NCI-H510A treated with DMSO at 0.1 percent for 48 hours (cell line): Measurements from ENCODE around the gene DDX54.

Experiments
- DNase-seq: peaks from one replicate; lab custom pipeline; 2025; lab: John Stamatoyannopoulos, UW

DDX54 gene

DNA sequence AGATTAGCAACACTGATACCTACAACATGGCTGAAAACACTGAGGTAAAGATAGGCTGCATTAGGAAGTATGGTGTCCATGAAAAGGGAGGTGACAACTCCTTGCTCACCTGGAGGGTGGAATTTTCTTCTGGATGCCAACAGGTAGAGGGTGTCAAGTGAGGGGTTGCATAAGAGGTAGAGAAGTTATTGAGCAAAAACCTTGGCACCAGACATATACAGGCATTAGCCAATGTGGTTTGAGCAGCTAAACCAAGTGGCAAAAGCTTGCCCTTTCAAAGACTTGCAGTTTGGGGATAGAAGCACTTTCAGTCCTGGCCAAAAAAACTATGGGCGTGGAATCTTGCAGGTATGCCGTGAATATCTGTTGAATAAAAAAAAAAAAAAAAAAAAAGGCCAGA lies 4.1 kb upstream of the DDX54 start:
- no peak for DNase-seq

DNA sequence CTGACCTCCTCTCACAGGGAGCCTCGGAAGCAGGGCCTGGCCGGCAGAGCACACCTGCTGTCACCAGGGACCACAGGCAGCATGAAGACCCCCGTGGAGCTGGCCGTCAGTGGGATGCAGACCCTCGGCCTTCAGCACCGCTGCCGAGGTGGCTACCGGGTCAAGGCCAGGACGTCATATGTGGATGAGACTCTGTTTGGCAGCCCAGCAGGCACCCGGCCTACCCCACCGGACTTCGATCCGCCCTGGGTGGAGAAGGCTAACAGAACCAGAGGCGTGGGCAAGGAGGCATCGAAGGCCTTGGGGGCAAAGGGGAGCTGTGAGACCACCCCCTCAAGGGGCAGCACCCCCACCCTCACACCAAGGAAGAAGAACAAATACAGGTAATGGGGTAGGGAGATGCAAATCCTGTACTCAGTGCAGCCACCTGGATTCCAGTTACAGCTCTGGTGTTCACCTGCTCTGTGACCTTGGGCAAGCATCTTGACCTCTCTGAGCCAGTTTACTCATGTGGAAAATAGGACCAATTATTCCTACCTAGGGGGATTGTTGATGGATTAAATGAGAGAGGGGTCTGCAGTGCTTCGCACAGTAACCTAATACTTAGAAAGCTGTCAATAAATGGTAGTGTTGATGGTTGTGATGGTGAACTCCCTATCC lies 1.5 kb upstream of the DDX54 start:
- DNase-seq: no peak

DNA sequence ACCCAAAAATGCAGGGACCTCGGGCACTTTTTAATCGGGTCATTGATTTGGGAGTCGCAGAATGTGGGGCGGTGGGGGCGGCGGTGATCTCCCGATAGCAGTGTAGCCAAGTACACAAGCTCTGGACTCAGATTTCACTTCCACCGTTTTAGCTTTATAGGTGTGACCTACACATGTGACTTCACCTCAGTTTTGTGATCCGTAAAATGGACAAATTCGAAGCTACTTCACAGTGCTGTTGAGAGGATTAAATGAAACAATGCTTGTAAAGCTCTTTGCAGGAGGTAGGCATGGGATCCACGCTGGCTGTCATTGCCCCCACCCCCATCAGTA lies 721 bp upstream of the DDX54 start:
- peak; percentile 23 for DNase-seq

DNA sequence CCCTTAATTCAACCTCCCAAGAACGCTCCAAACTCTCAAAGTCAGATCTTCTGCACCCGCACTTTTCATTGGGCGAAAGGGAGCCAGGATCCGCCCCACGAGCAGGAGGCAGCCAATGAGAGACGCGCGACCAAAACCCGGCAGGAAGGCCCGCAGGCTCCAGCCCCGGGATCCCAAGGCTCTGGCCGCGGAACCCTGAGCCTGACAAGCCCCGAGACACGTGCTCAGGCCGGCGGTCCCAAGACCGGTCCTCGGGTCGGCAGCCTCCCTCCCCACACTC lies 438 bp downstream of the DDX54 start:
- peak; percentile 94 for DNase-seq

DNA sequence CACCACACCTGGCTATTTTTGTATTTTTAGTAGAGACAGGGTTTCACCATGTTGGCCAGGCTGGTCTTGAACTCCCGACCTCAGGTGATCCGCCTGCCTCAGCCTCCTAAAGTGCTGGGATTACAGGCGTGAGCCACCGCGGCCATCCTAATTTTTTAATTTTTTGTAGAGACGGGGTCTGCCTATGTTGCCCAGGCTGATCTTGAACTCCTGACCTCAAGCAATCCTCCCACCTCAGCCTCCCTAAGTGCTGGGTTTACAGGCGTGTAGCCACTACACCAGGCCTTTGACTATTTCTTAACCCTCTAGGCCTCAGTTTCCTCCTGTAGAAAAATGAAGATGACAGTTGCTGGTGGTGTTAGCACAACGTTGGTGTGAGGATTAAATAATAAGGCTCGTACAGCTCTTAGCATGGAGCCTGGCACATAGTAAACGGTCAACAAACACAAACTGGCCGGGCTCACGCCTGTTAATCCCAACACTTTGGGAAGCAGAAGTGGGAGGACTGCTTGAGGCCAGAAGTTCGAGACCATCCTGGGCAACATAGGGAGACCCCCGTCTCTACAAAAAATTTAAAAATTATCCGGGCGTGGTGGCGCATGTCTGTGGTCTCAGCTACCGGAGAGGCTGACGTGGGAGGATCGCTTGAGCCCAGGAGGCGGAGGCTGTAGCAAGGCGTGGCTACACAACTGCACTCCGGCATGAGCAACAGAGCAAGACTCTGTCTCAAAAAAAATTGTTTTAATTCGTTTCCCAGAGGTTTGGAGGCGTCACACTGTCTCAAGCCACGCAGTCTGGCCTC lies 979 bp downstream of the DDX54 start:
- peak; percentile 94 for DNase-seq

DNA sequence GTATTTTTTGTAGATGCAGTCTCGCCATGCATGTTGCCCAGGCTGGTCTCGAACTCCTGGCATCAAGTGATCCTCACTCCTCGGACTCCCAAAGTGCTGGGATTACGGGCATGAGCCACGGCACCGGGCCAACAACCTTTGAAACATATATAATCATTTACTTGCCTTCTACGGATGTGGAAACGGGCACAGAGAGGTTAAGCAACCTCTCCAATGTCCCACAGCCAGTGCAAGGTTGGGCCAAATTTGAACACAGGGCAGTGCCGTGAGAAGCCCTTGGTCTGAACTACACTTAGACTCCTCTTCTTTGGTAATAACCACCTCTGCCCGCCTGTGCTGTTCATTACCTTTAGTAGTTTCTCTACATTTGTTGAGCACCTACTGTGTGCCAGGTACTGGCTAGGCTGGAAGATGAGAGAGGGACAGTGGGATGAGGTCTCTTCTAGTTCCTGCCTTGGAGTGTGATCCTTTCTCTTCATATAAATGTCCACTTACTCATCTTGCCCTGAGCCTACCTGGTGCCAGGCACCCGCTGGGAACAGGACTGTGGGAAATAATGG lies 2.2 kb downstream of the DDX54 start:
- no peak for DNase-seq

DNA sequence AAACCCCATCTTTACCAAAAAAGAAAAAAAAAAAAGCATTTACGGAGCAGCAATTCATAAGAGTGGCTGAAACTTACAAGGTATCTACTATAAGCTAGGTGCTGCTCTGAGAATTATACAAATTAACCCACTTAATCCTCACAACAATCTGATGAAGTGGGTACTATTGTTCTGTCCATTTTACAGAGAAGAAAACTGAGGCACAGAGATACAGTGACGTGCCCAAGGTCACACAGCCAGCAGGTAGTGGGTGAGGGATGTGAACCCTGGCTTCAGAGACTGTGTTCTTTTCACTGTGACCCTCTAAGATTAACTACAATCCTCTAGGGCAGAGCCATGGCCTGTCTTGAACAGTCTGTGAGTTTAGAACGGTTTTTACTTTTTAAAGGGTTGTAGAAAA lies 3.3 kb downstream of the DDX54 start:
- DNase-seq: no peak

DNA sequence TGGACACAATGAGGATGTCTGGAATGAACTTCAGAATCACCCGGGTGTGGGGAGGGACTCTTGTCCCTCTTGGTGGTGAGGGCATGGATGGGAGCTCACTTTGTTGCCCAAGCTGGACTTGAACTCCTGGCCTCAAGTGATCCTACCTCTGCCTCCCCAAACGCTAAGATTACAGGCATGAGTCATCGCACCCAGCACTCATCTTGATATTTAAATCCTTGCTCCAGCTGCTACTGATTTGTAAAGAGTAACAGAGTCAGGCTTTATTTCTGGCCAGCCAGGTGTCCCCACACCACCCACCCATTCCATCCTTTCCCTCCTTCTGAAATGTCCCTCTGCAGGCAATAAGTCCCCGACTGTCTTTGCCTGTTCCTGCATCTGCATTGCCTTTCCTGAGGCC lies 4.9 kb downstream of the DDX54 start:
- DNase-seq: no peak

DNA sequence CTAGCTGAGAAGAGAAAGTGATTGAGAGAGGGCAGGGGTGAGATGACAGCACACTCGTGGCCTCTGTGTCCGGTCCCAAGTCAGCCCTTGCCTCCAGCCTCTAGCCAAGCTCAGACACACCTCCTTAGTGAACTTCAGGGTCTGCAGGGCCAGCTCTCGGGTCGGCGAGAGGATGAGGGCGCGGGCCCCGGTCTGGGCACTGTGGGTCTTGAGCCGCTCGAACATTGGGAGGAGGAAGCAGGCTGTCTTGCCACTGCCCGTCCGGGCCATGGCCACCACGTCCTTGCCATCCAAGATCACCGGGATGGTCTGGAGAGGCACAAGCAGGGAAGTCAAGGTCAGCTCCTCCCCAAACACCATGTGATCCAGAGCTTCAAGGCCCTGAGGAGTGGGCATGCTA lies 6.3 kb downstream of the DDX54 start:
- DNase-seq: no peak

DNA sequence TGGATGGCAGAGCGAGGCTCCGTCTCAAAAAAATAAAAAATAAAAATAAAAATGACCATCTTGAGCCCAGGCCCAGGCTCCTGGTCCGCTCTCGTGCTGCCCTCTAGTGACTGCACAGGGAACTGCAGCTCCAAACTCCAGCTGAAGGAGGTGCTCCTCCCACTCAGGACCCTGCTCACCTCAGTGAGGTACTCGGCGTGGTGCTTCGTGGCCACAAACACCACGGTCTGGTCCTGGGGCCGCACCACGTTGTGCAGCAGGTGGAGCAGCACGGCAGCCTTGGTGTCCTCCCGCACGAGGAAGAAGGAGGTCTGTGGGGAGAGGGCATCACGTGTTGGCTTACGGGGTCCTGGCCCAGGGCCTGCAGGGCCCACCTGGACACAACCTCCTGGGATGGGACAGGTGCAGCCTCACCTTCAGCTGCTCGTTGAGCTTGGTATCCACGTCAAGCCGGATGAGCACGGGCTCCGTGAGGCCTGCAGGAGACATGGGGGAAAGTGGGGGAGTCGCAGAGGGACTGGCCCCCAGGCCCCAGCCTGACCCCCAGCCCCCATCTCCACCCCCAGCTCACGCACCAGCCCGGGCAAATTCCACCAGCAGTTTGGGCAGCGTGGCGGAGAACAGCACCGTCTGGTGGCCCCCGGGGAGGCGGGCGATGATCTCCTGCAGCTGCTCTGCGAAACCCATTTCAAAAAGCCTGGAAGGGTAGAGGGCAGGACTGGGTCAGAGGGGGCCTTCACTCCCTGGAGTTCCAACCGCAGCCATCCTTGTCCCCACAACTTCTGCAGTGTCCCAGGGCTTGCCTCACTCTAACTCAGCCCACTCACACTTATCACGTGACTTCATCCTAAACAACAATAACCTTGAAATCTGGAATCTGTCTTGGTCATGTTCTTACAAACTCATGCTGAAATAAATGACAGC lies 10.6 kb downstream of the DDX54 start:
- peak; percentile 58 for DNase-seq

DNA sequence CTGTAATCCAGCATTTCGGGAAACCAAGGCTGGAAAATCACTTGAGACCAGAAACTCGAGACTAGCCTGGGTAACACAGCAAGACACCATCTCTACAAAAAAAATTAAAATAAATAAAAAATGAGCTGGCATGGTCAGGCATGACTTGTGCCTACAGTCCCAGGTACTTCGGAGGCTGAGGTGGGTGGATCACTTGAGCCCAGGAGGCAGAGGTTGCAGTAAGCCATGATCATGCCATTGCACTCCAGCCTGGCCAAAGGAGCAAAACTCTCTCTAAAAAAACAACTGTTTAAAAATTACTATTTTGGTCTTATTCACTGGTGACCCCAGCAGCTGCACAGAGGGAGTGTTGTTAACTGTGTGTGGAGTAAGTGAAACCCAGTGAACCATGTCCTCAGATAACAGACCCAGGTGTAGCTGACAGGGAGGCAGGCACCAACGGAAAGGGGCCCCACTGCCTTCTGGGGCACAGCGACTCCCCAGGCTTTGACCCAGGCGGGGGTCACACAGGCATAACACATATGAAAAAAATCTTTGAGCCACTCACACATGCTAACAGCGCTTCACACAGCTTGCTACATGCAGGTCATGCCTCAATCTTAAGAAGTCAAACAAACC lies 12.1 kb downstream of the DDX54 start:
- no peak for DNase-seq

DNA sequence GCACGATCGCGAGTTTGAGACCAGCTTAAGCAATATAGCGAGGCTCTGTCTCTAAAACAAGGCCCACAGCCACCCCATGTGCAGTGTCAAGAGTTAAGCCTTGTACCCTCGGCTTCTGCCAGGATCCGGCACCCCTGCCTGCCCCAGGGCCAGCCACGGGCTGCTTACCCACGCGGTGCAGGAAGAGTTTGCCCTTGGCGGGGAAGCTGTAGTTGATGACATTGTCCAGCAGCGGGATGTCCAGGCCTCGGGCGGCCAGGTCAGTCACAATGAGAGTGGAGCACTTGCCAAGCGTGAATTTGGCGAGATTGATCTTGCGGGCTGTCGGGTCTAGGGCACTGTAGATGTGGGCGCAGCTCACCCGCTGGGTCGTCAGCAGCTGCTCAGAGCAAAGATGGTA lies 13.1 kb downstream of the DDX54 start:
- DNase-seq: no peak

DNA sequence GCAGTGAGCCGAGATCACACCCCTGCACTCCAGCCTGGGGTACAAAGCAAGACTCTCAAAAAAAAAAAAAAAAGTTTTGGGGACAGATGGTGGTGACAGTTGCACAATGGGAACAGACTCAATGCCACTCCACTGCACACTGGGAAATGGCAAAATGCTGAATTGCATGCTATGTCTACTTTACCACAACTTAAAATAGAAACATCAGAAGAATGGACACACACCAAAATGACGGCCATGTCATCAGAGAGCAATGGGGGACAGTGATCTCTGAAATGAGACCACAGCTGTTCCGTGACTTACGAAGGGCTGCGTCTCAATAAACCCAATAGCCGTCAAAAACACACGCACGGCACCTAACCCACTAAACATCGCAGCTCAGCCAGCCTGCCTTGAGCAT lies 13.7 kb downstream of the DDX54 start:
- DNase-seq: no peak

DNA sequence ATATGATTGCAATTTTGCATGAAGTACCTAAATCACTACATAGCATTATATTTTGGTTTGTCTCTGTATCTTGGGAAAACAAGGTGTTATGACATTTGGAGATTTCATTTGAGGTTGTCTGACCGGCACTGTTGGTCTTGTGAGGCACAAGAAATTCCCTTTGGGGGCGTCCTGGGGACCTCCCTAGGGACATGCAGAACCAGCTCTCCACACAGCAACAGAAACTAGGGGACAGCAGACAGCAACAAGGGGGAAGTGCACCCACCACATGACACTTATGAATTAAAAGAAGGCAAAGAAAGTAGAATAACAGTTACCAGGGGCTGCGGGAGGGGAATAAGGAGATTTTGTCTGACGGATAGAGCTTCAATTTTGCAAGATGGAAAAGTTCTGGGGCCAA lies 14.4 kb downstream of the DDX54 start:
- DNase-seq: no peak

DNA sequence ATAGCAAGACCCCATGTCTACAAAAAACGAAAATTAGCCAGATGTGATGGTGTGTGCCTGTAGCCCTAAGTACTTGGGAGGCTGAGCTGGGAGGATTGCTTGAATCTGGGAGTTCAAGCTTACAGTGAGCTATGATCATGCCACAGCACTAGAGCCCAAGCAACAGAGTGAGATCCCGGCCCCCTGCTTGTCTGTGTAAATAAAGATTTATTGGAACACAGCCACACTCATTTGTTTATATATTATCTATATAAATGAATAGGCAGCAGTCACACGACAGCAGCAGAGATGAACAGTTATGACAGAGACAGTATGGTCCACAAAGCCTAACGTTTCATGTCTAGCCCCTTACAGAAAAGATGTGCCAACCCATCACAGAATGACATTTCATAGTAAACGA lies 14.8 kb downstream of the DDX54 start:
- no peak for DNase-seq

DNA sequence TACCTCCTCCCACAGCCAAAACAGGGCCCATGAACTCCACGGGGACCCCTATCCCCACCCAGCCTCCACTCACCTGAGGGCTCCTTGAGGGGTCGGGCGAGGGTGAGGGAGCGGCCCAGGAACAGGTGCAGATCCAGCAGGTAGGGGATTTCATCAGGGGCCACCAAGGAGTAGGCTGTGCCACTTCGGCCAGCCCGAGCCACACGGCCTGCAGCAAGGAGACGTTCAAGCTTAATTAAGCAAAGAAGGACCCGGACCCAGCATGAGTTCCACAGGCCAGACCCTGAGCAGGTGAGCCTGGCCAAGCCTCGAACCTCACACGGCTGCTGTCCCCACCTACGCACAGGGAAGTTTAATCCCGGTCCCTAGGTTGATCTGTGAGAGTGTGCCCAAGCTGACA lies 15.6 kb downstream of the DDX54 start:
- no peak for DNase-seq

DNA sequence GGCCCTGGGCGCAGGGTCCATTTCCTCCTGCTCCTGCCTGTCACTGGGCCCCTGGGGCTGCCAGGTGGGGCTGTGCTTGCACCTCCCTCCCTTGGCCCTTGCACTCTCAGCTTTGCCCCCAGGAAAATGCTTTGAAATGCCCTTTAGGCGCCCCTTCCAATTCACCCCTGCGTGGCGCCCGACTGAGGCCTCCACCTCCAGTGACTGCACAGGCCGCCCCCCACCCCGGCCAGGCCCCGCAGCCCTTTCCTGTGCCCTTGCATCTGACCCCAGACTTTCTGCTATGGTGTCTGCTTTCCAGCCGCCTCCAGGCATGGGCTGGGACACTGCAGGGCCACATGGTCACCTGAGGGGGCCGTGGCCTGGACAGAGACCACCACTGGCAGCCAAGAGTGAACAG lies 17.4 kb downstream of the DDX54 start:
- DNase-seq: no peak

DNA sequence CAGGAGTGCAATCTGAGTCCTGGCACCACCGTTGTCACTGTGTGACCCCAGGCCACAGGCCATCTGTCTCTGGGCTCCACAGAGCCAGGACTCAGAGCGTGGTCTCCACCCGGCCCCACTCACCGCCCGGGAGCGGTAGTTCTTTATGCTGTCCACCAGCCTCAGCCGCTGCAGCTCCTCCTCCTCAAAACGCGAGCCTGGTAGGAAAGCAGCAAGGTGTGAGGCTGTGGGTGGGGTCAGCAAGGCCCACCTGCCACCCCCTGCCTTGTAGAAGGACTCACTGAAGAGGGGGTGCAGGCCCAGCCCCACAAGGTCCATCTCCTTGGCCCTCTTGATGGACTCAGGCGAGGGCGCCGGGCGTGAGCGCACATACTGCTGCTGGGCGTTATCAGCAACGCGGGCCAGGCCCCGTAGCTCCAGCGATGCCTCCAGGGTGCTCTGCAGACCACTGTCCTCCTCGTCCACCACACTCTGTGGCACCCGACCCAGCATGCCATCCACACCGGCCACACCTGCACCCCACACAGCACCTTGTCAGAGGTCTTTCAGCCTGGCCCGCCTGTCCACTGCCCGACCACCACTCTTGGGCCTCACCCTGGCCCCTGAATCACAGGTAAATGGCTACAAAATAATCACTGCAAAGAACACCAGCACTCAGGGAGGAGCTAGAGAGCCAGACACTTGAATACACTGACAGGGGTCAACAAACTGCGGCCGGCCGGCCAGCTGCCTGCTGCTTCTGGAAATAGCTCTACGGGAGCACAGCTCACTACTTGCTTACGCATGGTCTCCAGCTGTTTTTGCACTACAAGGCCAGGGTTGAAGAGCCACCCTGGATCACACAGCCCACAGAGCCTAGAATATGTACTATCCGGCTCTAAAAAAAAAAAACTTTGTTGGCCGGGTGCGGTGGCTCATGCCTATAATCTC lies 19.5 kb downstream of the DDX54 start:
- no peak for DNase-seq

DNA sequence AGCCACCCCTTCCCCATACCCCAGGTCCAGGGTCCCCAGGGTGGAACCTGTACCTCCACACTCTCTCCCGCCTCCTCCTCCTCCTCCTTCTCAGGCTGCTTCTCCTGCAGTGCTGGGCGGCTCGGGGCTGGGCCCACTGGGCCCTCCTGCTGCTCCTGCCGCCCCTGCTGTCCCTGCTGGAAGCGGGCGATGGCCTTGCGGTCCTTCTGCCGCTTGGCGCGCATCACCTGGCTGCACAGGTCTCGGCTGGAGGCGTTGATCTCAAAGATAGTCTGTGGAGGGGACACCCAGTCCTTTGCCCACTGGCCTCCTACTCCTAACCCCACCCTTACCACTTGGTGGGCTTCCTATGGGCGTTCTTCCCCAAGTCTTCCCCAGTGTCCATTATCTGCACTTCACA lies 21.3 kb downstream of the DDX54 start:
- DNase-seq: no peak

DNA sequence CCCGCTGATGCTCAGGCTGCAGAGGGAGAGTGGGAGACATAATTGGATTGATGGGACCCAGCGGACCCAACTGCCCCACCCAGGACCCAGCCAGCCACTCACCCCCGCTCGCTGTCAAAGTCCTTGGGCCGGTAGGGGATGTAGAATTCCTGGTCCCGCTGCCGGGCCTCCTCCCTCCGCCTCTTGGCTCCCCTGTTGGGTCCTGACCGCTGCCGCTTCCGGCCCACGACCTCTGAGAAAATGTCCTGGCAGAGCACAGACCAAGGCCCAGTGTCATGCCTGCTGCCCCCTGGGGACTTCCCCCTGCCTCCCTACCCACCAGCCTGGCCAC lies 22.3 kb downstream of the DDX54 start:
- no peak for DNase-seq
